NT2/D1 (cell line): ENCODE data around the gene ZBTB16.

Experiments
- DNase-seq: peaks from one replicate; pipeline ENCODE4 v3.0.0-alpha.2; 2011; ENCODE audit warnings: low read depth, low spot score
- H3K27me3 ChIP-seq: 2 replicates; pipeline ENCODE4 v1.6.0; 2011; ENCODE audit warnings: mild to moderate bottlenecking; ENCODE audit not compliant: insufficient read length, insufficient read depth
- H3K36me3 ChIP-seq: 2 replicates; pipeline ENCODE4 v1.6.1; 2011; ENCODE audit warnings: mild to moderate bottlenecking, low read length, mixed read lengths; ENCODE audit not compliant: insufficient read depth, insufficient read length
- H3K4me1 ChIP-seq: 2 replicates; pipeline ENCODE4 v1.5.1; 2011; ENCODE audit not compliant: insufficient read depth, insufficient read length
- H3K4me3 ChIP-seq: 2 replicates; pipeline ENCODE4 v1.5.1; 2011; ENCODE audit warnings: low read depth; ENCODE audit not compliant: insufficient read length
- H3K9ac ChIP-seq: 2 replicates; pipeline ENCODE4 v1.6.0; 2011; ENCODE audit warnings: low read depth; ENCODE audit not compliant: insufficient read length
- H3K9me3 ChIP-seq: 2 replicates; pipeline ENCODE4 v1.5.1; 2011; ENCODE audit warnings: mild to moderate bottlenecking, low read length; ENCODE audit not compliant: insufficient read depth
- SUZ12 ChIP-seq: IDR thresholded peaks from 2 replicates; pipeline ENCODE4 v1.6.1; 2011; ENCODE audit not compliant: insufficient read length, insufficient read depth; ENCODE audit errors: extremely low read depth
- YY1 ChIP-seq: IDR thresholded peaks from 2 replicates; pipeline ENCODE4 v1.6.1; 2011; ENCODE audit not compliant: insufficient read length, insufficient read depth
- ZNF274 ChIP-seq: IDR thresholded peaks from 2 replicates; pipeline ENCODE4 v1.6.1; 2011; ENCODE audit warnings: mild to moderate bottlenecking, low read depth, low read length

The ZBTB16 gene

DNA sequence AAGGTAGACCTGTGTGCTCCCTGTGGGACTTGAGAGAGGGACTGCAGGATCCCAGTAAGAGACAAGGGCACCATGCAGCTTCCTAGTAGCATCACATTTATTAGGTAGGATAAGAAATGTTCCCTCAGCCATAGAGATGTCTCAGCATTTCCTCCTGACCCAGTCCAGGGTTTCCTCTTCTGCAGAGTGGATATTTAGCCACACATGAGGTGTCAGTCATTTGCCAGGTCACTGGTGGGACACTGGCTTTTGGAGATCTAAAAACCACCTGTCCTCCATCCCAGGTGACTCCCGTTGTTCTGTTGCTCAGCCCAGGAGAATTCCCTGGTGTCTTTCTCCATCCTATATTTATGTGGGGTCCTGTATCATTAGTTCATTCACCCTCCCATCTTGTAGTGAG, 119.1 kb downstream of the ZBTB16 start:
- H3K27me3 ChIP-seq, result no peaks in the 10 kb centered on the region
- H3K9me3 ChIP-seq, result no peaks in the 10 kb centered on the region
- DNase-seq, result no peak
- peaks cover 2% of the 10 kb centered on the region for H3K4me1 ChIP-seq
- no peak overlapping the region for H3K4me3 ChIP-seq
- H3K36me3 ChIP-seq, result no peaks in the 10 kb centered on the region
- no peak overlapping the region for H3K9ac ChIP-seq
- TF ChIP-seq ZNF274 (no peak), YY1 (no peak), SUZ12 (no peak)

DNA sequence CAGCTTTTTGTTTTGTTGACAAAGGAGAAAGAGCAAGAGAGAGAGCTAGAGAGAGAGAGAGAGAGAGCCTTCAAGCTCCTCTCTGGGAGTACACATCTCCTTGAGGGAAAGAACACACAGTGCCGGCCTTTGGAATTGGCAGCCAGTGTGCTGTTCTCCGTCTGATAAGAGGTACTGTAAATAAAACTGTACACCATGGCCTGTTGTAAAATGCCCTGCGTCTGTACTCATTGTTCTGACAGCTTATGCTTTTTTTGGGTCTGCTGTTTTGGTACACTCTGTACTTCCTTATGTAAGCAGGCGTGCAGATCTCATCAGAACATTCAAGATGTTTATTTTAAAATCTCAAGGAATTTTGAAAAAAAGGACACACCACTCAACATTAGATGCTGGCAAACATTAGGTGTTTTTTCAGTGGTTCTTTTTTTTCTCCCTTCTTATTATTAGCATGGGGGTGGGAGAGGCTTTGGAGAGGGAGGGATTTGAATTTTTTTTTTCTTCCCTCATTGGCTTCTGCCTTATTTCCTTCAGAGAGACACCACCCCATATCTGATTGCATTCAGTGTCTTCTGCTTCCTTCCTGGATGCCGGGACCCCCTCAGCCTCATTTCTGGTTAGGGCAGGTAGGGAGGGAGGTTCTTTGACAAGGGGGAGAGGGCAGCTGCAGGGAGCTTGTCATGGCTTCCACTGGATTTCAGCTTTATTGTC, 119.9 kb downstream of the ZBTB16 start:
- H3K9ac ChIP-seq, result no peak overlapping the region

DNA sequence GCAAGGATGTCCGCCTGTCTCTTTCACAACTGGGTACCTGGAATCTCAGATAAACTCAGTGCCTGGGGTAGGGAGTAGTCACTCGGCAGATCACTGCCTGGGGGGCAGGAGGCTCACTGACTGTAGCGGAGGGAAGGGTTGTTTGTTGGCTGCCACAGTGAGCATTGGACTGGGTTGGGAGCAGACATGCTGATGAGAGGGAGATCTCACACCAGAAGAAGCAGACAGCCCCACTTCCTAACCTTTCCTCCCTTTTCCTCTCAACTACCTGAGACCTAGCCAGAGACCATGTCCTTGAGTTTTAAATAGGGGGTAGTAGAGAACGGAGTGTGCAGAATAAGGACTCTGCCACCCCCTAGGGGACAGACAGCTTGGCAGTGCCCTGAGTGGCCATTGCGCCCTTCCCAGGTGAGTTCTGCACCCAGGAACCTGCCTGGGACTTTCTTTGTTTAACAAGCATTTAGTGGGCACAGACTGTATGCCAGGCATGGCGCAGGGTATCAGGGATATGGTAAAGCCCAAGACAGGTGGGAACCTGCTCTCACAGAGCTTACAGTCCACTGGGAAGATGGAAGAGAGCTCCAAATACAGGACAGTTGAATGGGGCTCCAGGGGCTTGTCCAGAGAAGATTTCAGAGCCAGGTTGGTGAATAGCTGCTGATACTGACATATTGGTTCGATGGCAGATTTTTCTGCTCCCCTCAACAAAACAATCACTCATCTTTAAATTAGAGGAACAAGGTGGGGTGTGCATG, 121.0 kb downstream of the ZBTB16 start:
- TF ChIP-seq ZNF274, result no peak
- no peak for TF ChIP-seq YY1
- TF ChIP-seq SUZ12, result no peak
- Histone ChIP-seq H3K9ac (no peak overlapping the region), H3K27me3 (no peaks in the 10 kb centered on the region), H3K36me3 (no peaks in the 10 kb centered on the region), H3K9me3 (no peaks in the 10 kb centered on the region), H3K4me3 (no peak overlapping the region), H3K4me1 (peaks cover 2% of the 10 kb centered on the region)
- no peak for DNase-seq

More for the DNA sequence above, 119.9 kb downstream of the ZBTB16 start:
- H3K36me3 ChIP-seq, result no peaks in the 10 kb centered on the region
- H3K4me1 ChIP-seq, result peaks cover 2% of the 10 kb centered on the region
- TF ChIP-seq SUZ12 (no peak), YY1 (no peak), ZNF274 (no peak)
- no peaks in the 10 kb centered on the region for H3K27me3 ChIP-seq
- no peaks in the 10 kb centered on the region for H3K9me3 ChIP-seq
- H3K4me3 ChIP-seq, result no peak overlapping the region
- no peak for DNase-seq

DNA sequence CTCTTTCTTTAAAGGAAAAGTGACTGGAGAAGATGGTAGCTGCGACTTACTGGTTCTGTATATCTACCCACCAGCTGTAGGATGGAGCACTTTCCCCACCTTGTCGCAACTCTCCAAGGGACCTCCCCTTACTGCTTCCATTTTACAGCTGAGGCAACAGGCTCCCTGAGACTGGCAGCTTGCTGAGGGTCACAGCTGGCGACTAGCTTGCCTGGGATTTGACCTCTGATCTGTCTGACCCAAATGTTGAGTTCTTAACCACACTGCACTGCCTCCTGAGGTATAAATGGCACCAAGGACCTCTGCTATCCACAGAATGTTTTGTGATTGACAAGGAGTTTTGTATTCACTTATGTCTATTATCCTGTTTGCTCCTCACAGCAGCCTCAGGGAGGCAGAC, 121.7 kb downstream of the ZBTB16 start:
- no peak for TF ChIP-seq SUZ12
- no peak for TF ChIP-seq YY1
- TF ChIP-seq ZNF274, result no peak
- DNase-seq, result no peak
- peaks cover 2% of the 10 kb centered on the region for H3K4me1 ChIP-seq
- no peak overlapping the region for H3K4me3 ChIP-seq
- H3K27me3 ChIP-seq, result no peaks in the 10 kb centered on the region
- H3K9ac ChIP-seq, result no peak overlapping the region
- no peaks in the 10 kb centered on the region for H3K36me3 ChIP-seq
- no peaks in the 10 kb centered on the region for H3K9me3 ChIP-seq

DNA sequence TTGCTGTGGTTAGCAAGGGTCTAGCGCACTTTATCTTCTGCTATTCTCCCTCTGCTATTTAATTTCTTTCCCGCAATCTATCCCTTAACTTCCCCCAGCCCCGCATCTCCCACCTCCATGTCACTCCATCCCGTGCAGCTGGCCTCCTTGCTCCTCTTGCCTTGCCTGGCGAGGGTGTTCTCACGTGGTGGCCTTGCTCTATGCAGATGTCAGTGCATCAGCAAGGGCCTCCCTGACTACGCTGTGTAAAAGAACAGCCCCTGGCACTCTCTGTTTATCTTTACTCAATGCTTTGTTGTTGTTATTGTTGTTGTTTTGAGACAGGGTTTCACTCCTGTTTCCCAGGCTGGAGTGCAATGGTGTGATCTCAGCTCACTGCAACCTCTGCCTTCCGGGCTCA, 122.2 kb downstream of the ZBTB16 start:
- Histone ChIP-seq H3K4me3 (no peak overlapping the region), H3K9me3 (no peaks in the 10 kb centered on the region), H3K27me3 (no peaks in the 10 kb centered on the region), H3K36me3 (no peaks in the 10 kb centered on the region), H3K9ac (no peak overlapping the region), H3K4me1 (peaks cover 2% of the 10 kb centered on the region)
- no peak for TF ChIP-seq SUZ12
- TF ChIP-seq YY1, result no peak
- no peak for TF ChIP-seq ZNF274
- DNase-seq, result no peak

DNA sequence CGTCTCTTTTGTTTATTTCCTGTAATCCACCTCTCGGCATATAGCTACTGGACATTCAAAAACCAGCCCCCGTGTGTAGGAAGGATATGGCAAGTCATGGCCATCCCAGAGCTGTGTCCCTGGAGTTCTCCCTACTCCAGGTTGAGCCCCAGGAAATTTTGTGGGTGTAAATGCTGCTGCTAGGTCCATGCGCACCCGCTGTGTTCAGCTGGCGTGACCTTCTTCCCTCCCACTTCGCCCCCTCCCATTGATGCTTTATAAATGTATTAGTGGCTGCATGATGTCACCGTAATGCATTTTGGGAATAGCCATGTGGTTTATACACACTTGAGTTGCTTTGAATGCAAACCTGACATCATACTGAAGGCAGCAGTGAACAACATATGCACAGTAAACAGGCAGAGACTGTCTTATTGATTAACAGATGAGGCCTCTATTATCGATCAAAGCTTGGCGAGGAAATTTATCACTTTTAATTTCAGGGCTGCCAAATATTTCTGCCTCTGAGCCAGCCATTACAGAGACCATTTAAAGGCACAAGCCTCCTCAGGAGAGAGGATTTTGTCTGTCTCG, 123.0 kb downstream of the ZBTB16 start:
- Histone ChIP-seq H3K9ac (no peak overlapping the region), H3K9me3 (no peaks in the 10 kb centered on the region), H3K4me3 (no peak overlapping the region), H3K4me1 (peaks cover 2% of the 10 kb centered on the region), H3K27me3 (no peaks in the 10 kb centered on the region), H3K36me3 (no peaks in the 10 kb centered on the region)
- DNase-seq, result no peak
- TF ChIP-seq YY1, result no peak
- no peak for TF ChIP-seq SUZ12
- no peak for TF ChIP-seq ZNF274

DNA sequence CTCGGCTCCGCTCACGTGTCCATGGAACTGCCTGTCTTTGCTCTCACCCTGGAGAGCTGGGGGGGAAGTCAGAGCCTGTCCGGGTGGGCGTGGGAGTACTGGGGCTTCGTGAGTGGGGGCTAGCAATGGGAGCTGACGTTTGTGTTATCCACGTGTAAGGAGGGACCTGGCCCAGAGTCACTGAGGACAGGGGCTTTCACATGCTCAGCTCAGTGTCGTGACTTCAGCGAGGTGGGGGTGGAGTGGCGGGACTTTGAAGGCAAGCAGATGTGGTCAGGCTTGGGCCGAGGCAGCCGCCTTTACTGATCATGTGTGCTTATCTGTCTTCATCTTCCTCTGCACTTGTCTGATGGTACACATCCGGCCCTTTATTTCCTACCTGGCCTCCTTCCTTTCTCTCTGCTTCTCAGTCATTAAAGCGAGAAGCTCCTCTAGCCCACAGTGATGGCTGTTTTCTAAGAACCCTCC, 123.6 kb downstream of the ZBTB16 start:
- no peak overlapping the region for H3K9ac ChIP-seq
- no peaks in the 10 kb centered on the region for H3K27me3 ChIP-seq
- no peaks in the 10 kb centered on the region for H3K9me3 ChIP-seq
- H3K4me1 ChIP-seq, result peaks cover 2% of the 10 kb centered on the region
- no peak for DNase-seq
- H3K36me3 ChIP-seq, result no peaks in the 10 kb centered on the region
- TF ChIP-seq ZNF274 (no peak), YY1 (no peak), SUZ12 (no peak)
- no peak overlapping the region for H3K4me3 ChIP-seq
